Measurements from ENCODE around the gene PPP4R3B. TPM values are rescaled to one million over a fixed set of nuclear protein-coding genes. Genes with fewer than 3 reads are reported as not detected.

Gene PPP4R3B
- total and polyA plus RNA-seq, 2 experiments from 2014 or later = 25.6 to 56.6 TPM

- H3K4me1 ChIP-seq (ENCODE audit: insufficient read depth) = peaks cover 4% of the 10 kb centered on the region; the same call in 1 of the 2 replicates
These were observed 759 bp downstream of the PPP4R3B start for GRCh38 chr2:55616551-55617174.

GRCh38 chr2:55611997-55612396 is 5.4 kb downstream of the PPP4R3B start:
- Histone ChIP-seq H3K79me2 (replicated peaks; ENCODE audit: insufficient read depth) (peaks cover 67% of the 10 kb centered on the region), H3K4me2 (no peak overlapping the region), H4K20me1 (replicated peaks; ENCODE audit: insufficient read depth) (0 out of 2 replicates have a peak, but pooled peaks cover 6% of the 10 kb centered on the region), H3K4me1 (ENCODE audit: insufficient read depth) (peaks cover 4% of the 10 kb centered on the region; the same call in 1 of the 2 replicates), H3F3A (replicated peaks; ENCODE audit: low read depth) (no peaks in the 10 kb centered on the region), H3K27ac (ENCODE audit: low read depth) (no peak overlapping the region), H2AFZ (no peak overlapping the region), H3K27me3 (ENCODE audit: insufficient read depth) (no peaks in the 10 kb centered on the region), H3K9me2 (ENCODE audit: insufficient read depth) (no peaks in the 10 kb centered on the region), H3K36me3 (ENCODE audit: insufficient read depth) (peaks cover 18% of the 10 kb centered on the region; the same call in 1 of the 2 replicates), H3K4me3 (no peak overlapping the region)
- Mint-ChIP-seq H3K4me1 (peaks cover 7% of the 10 kb centered on the region; the same call in 2 of the 3 replicates), H3K9me3 (no peaks in the 10 kb centered on the region), H3K36me3 (ENCODE audit: low read depth) (peaks cover 41% of the 10 kb centered on the region; the same call in 2 of the 3 replicates), H3K27ac (no peak overlapping the region), H3K4me3 (no peak overlapping the region), H3K27me3 (ENCODE audit: insufficient read depth, low read depth, poor library complexity) (peaks cover 3% of the 10 kb centered on the region)
- DNase-seq (ENCODE audit: low spot score) (no peak), ATAC-seq (no peak)
- no peak for TF ChIP-seq NANOG (IDR thresholded peaks at IDR 0.05; ENCODE audit: borderline replicate concordance)
- TF ChIP-seq REST (IDR thresholded peaks at IDR 0.05; ENCODE audit: unreplicated experiment) = no peak
- no peak for TF ChIP-seq EZH2phosphoT487 (IDR thresholded peaks at IDR 0.05; ENCODE audit: unreplicated experiment)
- TF ChIP-seq EZH2 (IDR thresholded peaks at IDR 0.05; ENCODE audit: low read depth, unreplicated experiment) = no peak
- TF ChIP-seq, protein P1, sequence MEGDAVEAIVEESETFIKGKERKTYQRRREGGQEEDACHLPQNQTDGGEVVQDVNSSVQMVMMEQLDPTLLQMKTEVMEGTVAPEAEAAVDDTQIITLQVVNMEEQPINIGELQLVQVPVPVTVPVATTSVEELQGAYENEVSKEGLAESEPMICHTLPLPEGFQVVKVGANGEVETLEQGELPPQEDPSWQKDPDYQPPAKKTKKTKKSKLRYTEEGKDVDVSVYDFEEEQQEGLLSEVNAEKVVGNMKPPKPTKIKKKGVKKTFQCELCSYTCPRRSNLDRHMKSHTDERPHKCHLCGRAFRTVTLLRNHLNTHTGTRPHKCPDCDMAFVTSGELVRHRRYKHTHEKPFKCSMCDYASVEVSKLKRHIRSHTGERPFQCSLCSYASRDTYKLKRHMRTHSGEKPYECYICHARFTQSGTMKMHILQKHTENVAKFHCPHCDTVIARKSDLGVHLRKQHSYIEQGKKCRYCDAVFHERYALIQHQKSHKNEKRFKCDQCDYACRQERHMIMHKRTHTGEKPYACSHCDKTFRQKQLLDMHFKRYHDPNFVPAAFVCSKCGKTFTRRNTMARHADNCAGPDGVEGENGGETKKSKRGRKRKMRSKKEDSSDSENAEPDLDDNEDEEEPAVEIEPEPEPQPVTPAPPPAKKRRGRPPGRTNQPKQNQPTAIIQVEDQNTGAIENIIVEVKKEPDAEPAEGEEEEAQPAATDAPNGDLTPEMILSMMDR (conservative IDR thresholded peaks at IDR 0.05; ENCODE audit: low read depth in 2 of 2) = no peak
- TF ChIP-seq JUNB (IDR thresholded peaks at IDR 0.05; ENCODE audit: unreplicated experiment) = no peak

More at GRCh38 chr2:55616551-55617174, 759 bp downstream of the PPP4R3B start:
- ATAC-seq (peak; percentile 2), DNase-seq (ENCODE audit: low spot score) (peak; percentile 49)
- H3K36me3 ChIP-seq (ENCODE audit: insufficient read depth) = peaks cover 16% of the 10 kb centered on the region; the same call in 1 of the 2 replicates
- peak overlapping the region; percentile 91 for H3K4me3 ChIP-seq
- Mint-ChIP-seq H3K9me3 (no peaks in the 10 kb centered on the region), H3K36me3 (ENCODE audit: low read depth) (peaks cover 40% of the 10 kb centered on the region), H3K27me3 (ENCODE audit: insufficient read depth, low read depth, poor library complexity) (peaks cover 4% of the 10 kb centered on the region), H3K27ac (no peak overlapping the region), H3K4me1 (peaks cover 16% of the 10 kb centered on the region; the same call in 2 of the 3 replicates), H3K4me3 (no peak overlapping the region)
- no peaks in the 10 kb centered on the region for H3K27me3 ChIP-seq (ENCODE audit: insufficient read depth)
- no peaks in the 10 kb centered on the region for H3F3A ChIP-seq (replicated peaks; ENCODE audit: low read depth)
- peak overlapping the region; percentile 95 for H3K27ac ChIP-seq (ENCODE audit: low read depth)
- H3K79me2 ChIP-seq (replicated peaks; ENCODE audit: insufficient read depth) = peaks cover 79% of the 10 kb centered on the region
- H3K4me2 ChIP-seq = peak overlapping the region; percentile 78
- peak overlapping the region; percentile 43; the same call in 1 of the 2 replicates for H2AFZ ChIP-seq
- no peaks in the 10 kb centered on the region for H3K9me2 ChIP-seq (ENCODE audit: insufficient read depth)
- no peaks in the 10 kb centered on the region; the same call in 1 of the 2 replicates for H4K20me1 ChIP-seq (replicated peaks; ENCODE audit: insufficient read depth)
- TF ChIP-seq, protein P1 (conservative IDR thresholded peaks at IDR 0.05; ENCODE audit: low read depth in 2 of 2) = no peak
- TF ChIP-seq POLR2AphosphoS5 (IDR thresholded peaks at IDR 0.05; ENCODE audit: low read depth) (no peak), CREB1 (CRISPR knock-in tag; IDR thresholded peaks at IDR 0.05; ENCODE audit: low read depth) (no peak), STAT1 (IDR thresholded peaks at IDR 0.05; ENCODE audit: unreplicated experiment) (no peak)

Data from GM23338 (cell line).